Loucy (cell line): ENCODE measurements around the gene UGT1A9.

Experiments
- H2AFZ ChIP-seq: fragments of 200-600 bp; sonication (generic); 2 replicates; pipeline ENCODE4 v1.6.0; 2016; ENCODE audit warnings: antibody characterized with exemption, mild to moderate bottlenecking, low read length, moderate library complexity
- H3F3A ChIP-seq: fragments of 200-600 bp; 2 replicates; pipeline ENCODE4 v1.6.0; 2016; ENCODE audit warnings: antibody characterized with exemption, low read depth, mild to moderate bottlenecking
- H3K27me3 ChIP-seq: fragments of 200-600 bp; sonication (generic); 2 replicates; pipeline ENCODE4 v1.6.1; 2014; ENCODE audit warnings: low read length, mild to moderate bottlenecking; ENCODE audit not compliant: insufficient read depth, poor library complexity, severe bottlenecking
- H3K36me3 ChIP-seq: fragments of 200-600 bp; sonication (generic); 2 replicates; pipeline ENCODE4 v1.6.1; 2016; ENCODE audit warnings: low read length; ENCODE audit not compliant: insufficient read depth
- H3K4me1 ChIP-seq: fragments of 200-600 bp; sonication (generic); 2 replicates; pipeline ENCODE4 v1.5.1; 2014; ENCODE audit warnings: low read length, mild to moderate bottlenecking; ENCODE audit not compliant: insufficient read depth, poor library complexity, severe bottlenecking
- H3K4me2 ChIP-seq: fragments of 200-600 bp; sonication (generic); 2 replicates; pipeline ENCODE4 v1.6.0; 2014; ENCODE audit warnings: antibody characterized with exemption, low read length, low read depth, mild to moderate bottlenecking; ENCODE audit not compliant: poor library complexity, severe bottlenecking
- H3K4me3 ChIP-seq: fragments of 200-600 bp; sonication (generic); 2 replicates; pipeline ENCODE4 v1.5.1; 2014; ENCODE audit warnings: low read length, mild to moderate bottlenecking, mixed read lengths; ENCODE audit not compliant: poor library complexity, severe bottlenecking
- H3K79me2 ChIP-seq: fragments of 200-600 bp; sonication (generic); 2 replicates; pipeline ENCODE4 v1.6.1; 2014; ENCODE audit warnings: low read length; ENCODE audit not compliant: insufficient read depth
- H3K9ac ChIP-seq: fragments of 200-600 bp; sonication (generic); 2 replicates; pipeline ENCODE4 v1.6.0; 2014; ENCODE audit warnings: mild to moderate bottlenecking, low read depth, low read length, moderate library complexity; ENCODE audit not compliant: poor library complexity, severe bottlenecking
- H3K9me2 ChIP-seq: fragments of 200-600 bp; sonication (generic); replicated peaks from 2 replicates; pipeline ENCODE4 v1.6.1; 2016; ENCODE audit warnings: low read depth, low read length, mixed read lengths
- H3K9me3 ChIP-seq: fragments of 200-600 bp; sonication (generic); 2 replicates; pipeline ENCODE4 v1.6.1; 2014; ENCODE audit warnings: mild to moderate bottlenecking, antibody characterized with exemption, low read length, low read depth; ENCODE audit not compliant: insufficient read depth
- H4K20me1 ChIP-seq: fragments of 200-600 bp; sonication (generic); 2 replicates; pipeline ENCODE4 v1.6.0; 2014; ENCODE audit warnings: antibody characterized with exemption, low read length, mild to moderate bottlenecking; ENCODE audit not compliant: insufficient read depth, poor library complexity, severe bottlenecking
- CTCF ChIP-seq: fragments of 200-600 bp; sonication (generic); conservative IDR thresholded peaks from 2 replicates; pipeline ENCODE4 v1.5.1; 2014; ENCODE audit warnings: mild to moderate bottlenecking, antibody characterized with exemption, low read length
- EZH2phosphoT487 ChIP-seq: fragments of 200-600 bp; IDR thresholded peaks from 2 replicates; pipeline ENCODE4 v1.6.1; 2018; ENCODE audit warnings: antibody characterized with exemption, mild to moderate bottlenecking, moderate library complexity, borderline replicate concordance

UGT1A9 gene

GRCh38 chr2:233778030-233778429 lies 106.3 kb downstream of the UGT1A9 start, which contains the start of gene MROH2A:
TSS of gene MROH2A (plus strand) at chr2:233778330. CDS start at chr2:233779359, 1,029 bp downstream.
- no peaks in the 10 kb centered on the region for H3K79me2 ChIP-seq
- no peak for TF ChIP-seq CTCF
- no peak for TF ChIP-seq EZH2phosphoT487
- H3F3A ChIP-seq, result no peaks in the 10 kb centered on the region
- H3K27me3 ChIP-seq, result no peaks in the 10 kb centered on the region
- no peaks in the 10 kb centered on the region for H3K4me1 ChIP-seq
- no peak within 1 kb of the TSS for H3K9ac ChIP-seq
- no peaks in the 10 kb centered on the region for H4K20me1 ChIP-seq
- no peaks in the 10 kb centered on the region for H3K36me3 ChIP-seq
- H3K4me2 ChIP-seq, result no peak within 1 kb of the TSS
- H3K4me3 ChIP-seq, result no peak within 1 kb of the TSS
- H2AFZ ChIP-seq, result no peak within 1 kb of the TSS
- no peaks in the 10 kb centered on the region for H3K9me3 ChIP-seq
- H3K9me2 ChIP-seq, result no peaks in the 10 kb centered on the region

GRCh38 chr2:233779722-233780121 lies 108.0 kb downstream of the UGT1A9 start:
- Histone ChIP-seq H4K20me1 (no peaks in the 10 kb centered on the region), H3K27me3 (no peaks in the 10 kb centered on the region), H3F3A (no peaks in the 10 kb centered on the region), H3K9ac (no peak overlapping the region), H3K36me3 (no peaks in the 10 kb centered on the region), H3K4me3 (no peak overlapping the region), H3K79me2 (no peaks in the 10 kb centered on the region), H3K4me2 (no peak overlapping the region), H3K4me1 (no peaks in the 10 kb centered on the region), H3K9me3 (no peaks in the 10 kb centered on the region), H2AFZ (no peak overlapping the region), H3K9me2 (no peaks in the 10 kb centered on the region)
- TF ChIP-seq CTCF, result no peak
- no peak for TF ChIP-seq EZH2phosphoT487

GRCh38 chr2:233780771-233781170 lies 109.1 kb downstream of the UGT1A9 start:
- no peaks in the 10 kb centered on the region for H3K9me3 ChIP-seq
- H3K36me3 ChIP-seq, result no peaks in the 10 kb centered on the region
- H3K4me1 ChIP-seq, result no peaks in the 10 kb centered on the region
- H3K4me3 ChIP-seq, result no peak overlapping the region
- H3K27me3 ChIP-seq, result no peaks in the 10 kb centered on the region
- H3K79me2 ChIP-seq, result no peaks in the 10 kb centered on the region
- H3K9ac ChIP-seq, result no peak overlapping the region
- H4K20me1 ChIP-seq, result no peaks in the 10 kb centered on the region
- no peak overlapping the region for H2AFZ ChIP-seq
- H3K9me2 ChIP-seq, result no peaks in the 10 kb centered on the region
- H3K4me2 ChIP-seq, result no peak overlapping the region
- no peaks in the 10 kb centered on the region for H3F3A ChIP-seq
- TF ChIP-seq CTCF (no peak), EZH2phosphoT487 (no peak)
